HEK293T (cell line): ENCODE results near the gene DTYMK.

Experiments
- ARNT ChIP-seq: fragments of 450-650 bp; IDR thresholded peaks from 2 replicates; pipeline ENCODE4 v1.6.1; 2017; ENCODE audit warnings: mild to moderate bottlenecking
- BHLHE40 ChIP-seq: fragments of 450-650 bp; IDR thresholded peaks from 2 replicates; pipeline ENCODE4 v1.6.1; 2016; ENCODE audit warnings: mild to moderate bottlenecking, moderate library complexity, borderline replicate concordance
- CTBP1 ChIP-seq: fragments of 450-650 bp; IDR thresholded peaks from 2 replicates; pipeline ENCODE4 v1.6.1; 2016; ENCODE audit warnings: borderline replicate concordance
- ELF4 ChIP-seq: fragments of 450-650 bp; IDR thresholded peaks from 2 replicates; pipeline ENCODE4 v1.6.1; 2017; ENCODE audit warnings: antibody characterized with exemption
- FOXA1 ChIP-seq: fragments of 450-650 bp; IDR thresholded peaks from 2 replicates; pipeline ENCODE4 v1.6.1; 2016; ENCODE audit warnings: mild to moderate bottlenecking
- FOXM1 ChIP-seq: fragments of 450-650 bp; IDR thresholded peaks from 2 replicates; pipeline ENCODE4 v1.6.1; 2017; ENCODE audit warnings: mild to moderate bottlenecking, borderline replicate concordance
- HDGF ChIP-seq: fragments of 450-650 bp; IDR thresholded peaks from 2 replicates; pipeline ENCODE4 v1.6.1; 2017; ENCODE audit warnings: antibody characterized with exemption, borderline replicate concordance
- L3MBTL2 ChIP-seq: fragments of 450-650 bp; conservative IDR thresholded peaks from 2 replicates; pipeline ENCODE4 v1.6.1; 2016; ENCODE audit warnings: mild to moderate bottlenecking
- NFRKB ChIP-seq: fragments of 450-650 bp; IDR thresholded peaks from 2 replicates; pipeline ENCODE4 v1.6.1; 2016; ENCODE audit warnings: mild to moderate bottlenecking, moderate library complexity
- SP1 ChIP-seq: fragments of 450-650 bp; IDR thresholded peaks from 2 replicates; pipeline ENCODE4 v1.6.1; 2017
- SUZ12 ChIP-seq: fragments of 450-650 bp; IDR thresholded peaks from 2 replicates; pipeline ENCODE4 v1.6.1; 2016; ENCODE audit warnings: mild to moderate bottlenecking
- TARDBP ChIP-seq: fragments of 450-650 bp; IDR thresholded peaks from 2 replicates; pipeline ENCODE4 v1.6.1; 2016
- TF ChIP-seq, protein P1 (sequence below): fragments of 450-650 bp; IDR thresholded peaks from 2 replicates; pipeline ENCODE4 v1.6.1; 2016

GRCh38 chr2:241728000-241728399 lies 41.4 kb upstream of the DTYMK start:
- TF ChIP-seq ELF4 (no peak), FOXM1 (no peak), SP1 (no peak), TARDBP (no peak), BHLHE40 (no peak), L3MBTL2 (no peak), SUZ12 (no peak), NFRKB (no peak), FOXA1 (no peak), HDGF (no peak), CTBP1 (no peak), ARNT (no peak)
- TF ChIP-seq, protein P1, sequence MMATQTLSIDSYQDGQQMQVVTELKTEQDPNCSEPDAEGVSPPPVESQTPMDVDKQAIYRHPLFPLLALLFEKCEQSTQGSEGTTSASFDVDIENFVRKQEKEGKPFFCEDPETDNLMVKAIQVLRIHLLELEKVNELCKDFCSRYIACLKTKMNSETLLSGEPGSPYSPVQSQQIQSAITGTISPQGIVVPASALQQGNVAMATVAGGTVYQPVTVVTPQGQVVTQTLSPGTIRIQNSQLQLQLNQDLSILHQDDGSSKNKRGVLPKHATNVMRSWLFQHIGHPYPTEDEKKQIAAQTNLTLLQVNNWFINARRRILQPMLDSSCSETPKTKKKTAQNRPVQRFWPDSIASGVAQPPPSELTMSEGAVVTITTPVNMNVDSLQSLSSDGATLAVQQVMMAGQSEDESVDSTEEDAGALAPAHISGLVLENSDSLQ = no peak
